Brain microvascular endothelial cell (primary cell): Measurements from ENCODE around the gene SPACA5B.
"Not testable (repeated sequence)": the region's sequence is repeated elsewhere in the genome, so short reads cannot be mapped to it uniquely, and the experiment has no call there.

Experiments used
- DNase-seq: peaks from one replicate; pipeline ENCODE4 v3.0.0-alpha.2; 2020
- H3K27ac ChIP-seq: fragments of 250-450 bp; sonication (Bioruptor Pico); 2 replicates; pipeline ENCODE4 v1.5.1; 2020; ENCODE audit warnings: mild to moderate bottlenecking, moderate library complexity
- H3K27me3 ChIP-seq: fragments of 250-450 bp; sonication (Bioruptor Pico); replicated peaks from 2 replicates; pipeline ENCODE4 v1.5.1; 2020; ENCODE audit warnings: mild to moderate bottlenecking
- H3K36me3 ChIP-seq: fragments of 250-450 bp; sonication (Bioruptor Pico); replicated peaks from 2 replicates; pipeline ENCODE4 v1.5.1; 2020; ENCODE audit warnings: mild to moderate bottlenecking
- H3K4me3 ChIP-seq: 2 replicates; pipeline ENCODE4 v1.5.1; 2011; ENCODE audit warnings: low read depth, mild to moderate bottlenecking, control low read depth, low read length, moderate library complexity
- in situ Hi-C: cut with HindIII; loops from 2 replicates; pipeline ENCODE4 v1.10.0; 2017; ENCODE audit warnings: low sequenced_read_pairs, low pct_ligation_motif_present
- TF ChIP-seq, protein P1 (sequence below): IDR thresholded peaks from 2 replicates; pipeline ENCODE4 v1.5.1; 2011; ENCODE audit warnings: low read depth, mild to moderate bottlenecking, moderate library complexity, low read length, control low read depth, inconsistent platforms; ENCODE audit errors: missing control alignments

Gene SPACA5B

DNA sequence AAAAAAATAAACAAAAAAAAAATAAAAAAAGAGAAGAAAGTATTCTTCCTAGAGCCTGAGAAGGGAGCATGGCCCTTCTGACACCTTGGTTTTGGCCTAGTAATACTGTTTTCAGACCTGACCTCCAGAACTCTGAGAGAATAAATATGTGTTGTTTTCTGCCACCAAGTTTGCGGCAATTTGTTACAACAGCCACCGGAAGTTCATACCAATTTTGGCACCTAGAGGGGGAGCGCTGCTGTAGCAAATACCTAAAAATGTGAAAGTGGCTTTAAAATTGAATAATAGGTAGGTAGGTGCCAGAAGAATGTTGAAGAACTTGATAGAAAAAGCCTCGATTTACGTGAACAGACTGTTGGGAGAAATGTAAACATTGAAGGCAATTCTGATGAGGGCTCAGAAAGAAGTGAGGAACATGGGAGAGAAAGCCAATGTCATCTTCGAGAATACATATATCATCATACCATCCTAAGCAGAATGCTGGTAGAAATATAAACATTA lies 27.5 kb upstream of the SPACA5B start:
- Histone ChIP-seq H3K27me3 (no peaks in the 10 kb centered on the region), H3K27ac (no peak overlapping the region), H3K4me3 (no peak overlapping the region), H3K36me3 (no peaks in the 10 kb centered on the region)
- TF ChIP-seq, protein P1, sequence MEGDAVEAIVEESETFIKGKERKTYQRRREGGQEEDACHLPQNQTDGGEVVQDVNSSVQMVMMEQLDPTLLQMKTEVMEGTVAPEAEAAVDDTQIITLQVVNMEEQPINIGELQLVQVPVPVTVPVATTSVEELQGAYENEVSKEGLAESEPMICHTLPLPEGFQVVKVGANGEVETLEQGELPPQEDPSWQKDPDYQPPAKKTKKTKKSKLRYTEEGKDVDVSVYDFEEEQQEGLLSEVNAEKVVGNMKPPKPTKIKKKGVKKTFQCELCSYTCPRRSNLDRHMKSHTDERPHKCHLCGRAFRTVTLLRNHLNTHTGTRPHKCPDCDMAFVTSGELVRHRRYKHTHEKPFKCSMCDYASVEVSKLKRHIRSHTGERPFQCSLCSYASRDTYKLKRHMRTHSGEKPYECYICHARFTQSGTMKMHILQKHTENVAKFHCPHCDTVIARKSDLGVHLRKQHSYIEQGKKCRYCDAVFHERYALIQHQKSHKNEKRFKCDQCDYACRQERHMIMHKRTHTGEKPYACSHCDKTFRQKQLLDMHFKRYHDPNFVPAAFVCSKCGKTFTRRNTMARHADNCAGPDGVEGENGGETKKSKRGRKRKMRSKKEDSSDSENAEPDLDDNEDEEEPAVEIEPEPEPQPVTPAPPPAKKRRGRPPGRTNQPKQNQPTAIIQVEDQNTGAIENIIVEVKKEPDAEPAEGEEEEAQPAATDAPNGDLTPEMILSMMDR, result no peak
- no peak for DNase-seq
- in situ Hi-C loops, result no loop called here

DNA sequence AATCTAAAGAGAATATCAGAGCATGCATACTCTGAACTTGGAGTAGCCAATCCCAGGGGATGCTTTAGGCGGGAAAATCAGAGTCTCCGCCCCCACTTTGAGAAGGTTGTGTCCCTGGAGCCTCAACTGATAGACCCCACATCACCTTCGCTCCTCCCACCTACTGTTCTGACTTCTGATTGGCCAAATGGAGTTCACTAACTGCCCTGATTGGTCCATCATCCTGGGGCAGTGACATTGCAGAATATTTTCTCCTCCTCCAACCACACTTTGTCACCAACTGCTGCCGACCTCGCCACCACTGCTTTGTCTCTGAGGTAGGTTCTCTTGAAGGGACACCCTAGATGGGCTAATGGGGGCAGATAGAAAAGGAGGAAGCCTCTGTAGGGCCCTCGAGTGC lies 22.7 kb upstream of the SPACA5B start:
- H3K27ac ChIP-seq, result no peak overlapping the region
- DNase-seq, result no peak
- no peaks in the 10 kb centered on the region for H3K27me3 ChIP-seq
- no peak overlapping the region for H3K4me3 ChIP-seq
- H3K36me3 ChIP-seq, result no peaks in the 10 kb centered on the region
- in situ Hi-C loops, result no loop called here
- TF ChIP-seq, protein P1, result no peak

DNA sequence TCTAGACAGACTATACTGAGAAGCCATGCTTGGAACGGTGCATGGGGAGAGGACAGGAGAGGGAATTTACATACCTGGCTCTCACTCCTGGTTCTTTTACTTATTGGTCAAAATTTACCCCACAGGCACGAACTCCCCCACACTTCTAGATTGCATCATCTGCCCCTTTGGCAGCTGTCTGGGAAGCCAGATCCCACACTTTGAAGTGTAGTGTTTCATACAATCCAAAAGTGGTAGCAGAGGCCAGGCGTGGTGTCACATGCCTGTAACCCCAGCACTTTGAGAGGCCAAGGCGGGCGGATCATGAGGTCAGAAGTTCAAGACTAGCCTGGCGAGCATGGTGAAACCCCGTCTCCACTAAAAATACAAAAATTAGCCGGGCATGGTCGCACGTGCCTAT lies 5.1 kb upstream of the SPACA5B start:
- H3K27me3 ChIP-seq, H3K4me3 ChIP-seq, in situ Hi-C loops, H3K27ac ChIP-seq, H3K36me3 ChIP-seq, DNase-seq: not testable (repeated sequence)

DNA sequence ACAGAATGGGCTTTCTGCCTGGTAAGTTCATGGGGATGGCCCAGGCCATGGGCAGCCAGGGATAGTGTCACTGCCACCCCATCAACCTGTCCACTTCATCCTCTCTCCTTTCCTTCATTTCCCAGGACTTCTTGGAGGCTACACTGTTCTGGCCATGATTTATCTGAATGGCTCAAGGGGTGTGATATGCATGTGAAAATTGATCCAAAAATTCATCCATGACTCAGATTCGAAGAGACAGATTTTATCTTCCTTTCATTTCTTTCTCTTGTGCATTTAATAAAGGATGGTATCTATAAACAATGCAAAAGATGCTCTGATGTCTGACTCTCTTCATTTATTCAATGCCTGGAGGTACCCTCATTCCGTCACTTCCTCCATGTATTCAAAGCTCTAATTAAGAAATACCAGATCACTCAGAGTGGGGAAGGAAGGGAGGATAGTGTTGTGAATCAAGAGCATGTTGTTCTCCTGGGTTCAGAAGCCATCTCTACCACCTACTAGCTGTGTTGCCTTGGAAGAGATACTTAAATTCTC lies 1.9 kb downstream of the SPACA5B start:
- H3K27ac ChIP-seq, H3K36me3 ChIP-seq, H3K27me3 ChIP-seq, DNase-seq, H3K4me3 ChIP-seq, in situ Hi-C loops: not testable (repeated sequence)

DNA sequence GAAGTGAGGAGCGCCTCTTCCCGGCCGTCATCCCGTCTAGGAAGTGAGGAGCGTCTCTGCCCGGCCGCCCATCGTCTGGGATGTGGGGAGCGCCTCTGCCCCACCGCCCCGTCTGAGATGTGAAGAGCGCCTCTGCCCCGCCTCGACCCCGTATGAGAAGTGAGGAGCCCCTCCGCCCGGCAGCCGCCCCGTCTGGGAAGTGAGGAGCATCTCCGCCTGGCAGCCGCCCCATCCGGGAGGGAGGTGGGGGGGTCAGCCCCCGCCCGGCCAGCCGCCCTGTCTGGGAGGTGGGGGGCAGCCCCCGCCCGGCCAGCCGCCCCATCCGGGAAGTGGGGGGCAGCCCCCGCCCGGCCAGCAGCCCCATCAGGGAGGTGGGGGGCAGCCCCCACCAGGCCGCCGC lies 8.7 kb downstream of the SPACA5B start:
- DNase-seq, in situ Hi-C loops, H3K27ac ChIP-seq, H3K36me3 ChIP-seq, H3K27me3 ChIP-seq, H3K4me3 ChIP-seq: not testable (repeated sequence)

DNA sequence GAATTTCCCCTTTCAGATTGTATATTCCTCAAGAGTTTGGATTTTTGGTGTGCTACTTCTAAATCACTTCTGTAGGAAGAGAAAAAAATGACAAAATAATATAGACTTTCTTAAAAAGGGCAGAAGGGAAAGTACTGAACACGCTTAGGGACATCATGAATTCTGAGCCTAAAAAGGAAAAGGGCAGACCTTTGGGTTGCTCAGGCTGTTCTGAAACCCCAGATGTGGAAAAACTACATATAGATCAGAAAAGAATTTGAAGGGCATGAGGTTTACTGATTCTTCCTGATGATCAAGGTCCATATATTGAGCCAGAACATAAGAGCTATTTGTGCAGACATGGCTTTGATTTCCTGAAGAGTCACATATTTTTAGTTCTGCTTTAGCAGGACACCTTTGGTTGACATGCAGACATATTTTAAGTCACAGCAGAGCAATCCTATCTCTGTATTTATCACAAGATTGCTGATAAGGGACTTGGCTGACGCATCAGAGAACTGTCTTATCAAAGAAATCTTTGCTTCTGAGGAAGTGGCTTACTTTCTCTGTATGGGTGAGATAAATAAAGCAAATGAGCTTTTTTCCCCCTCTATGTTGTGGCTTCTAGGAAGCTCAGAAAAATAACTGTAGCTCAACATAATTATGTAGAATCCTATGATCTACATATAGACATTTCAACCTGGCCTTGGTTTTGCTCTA lies 11.5 kb downstream of the SPACA5B start:
- H3K27me3 ChIP-seq, H3K4me3 ChIP-seq, H3K27ac ChIP-seq, in situ Hi-C loops, H3K36me3 ChIP-seq, DNase-seq: not testable (repeated sequence)

DNA sequence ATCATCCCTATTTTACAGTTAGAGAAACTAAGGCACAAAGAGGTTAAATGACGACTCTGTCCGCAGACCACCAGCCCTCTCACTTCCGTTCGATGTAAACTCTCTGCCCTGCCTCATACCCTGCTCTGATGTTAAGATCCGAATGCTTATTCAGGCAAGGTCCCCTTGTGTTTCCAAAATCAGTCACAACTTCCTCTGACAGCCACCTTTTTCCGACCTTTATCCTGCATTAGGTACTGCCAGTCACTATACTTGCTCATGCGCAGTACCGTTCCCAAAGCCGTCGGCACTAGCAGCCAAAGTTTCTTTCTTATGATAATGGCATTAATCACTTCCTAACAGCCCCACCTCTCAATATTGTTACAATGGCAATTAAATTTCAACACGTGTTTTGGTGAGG lies 12.3 kb downstream of the SPACA5B start:
- H3K27me3 ChIP-seq, H3K27ac ChIP-seq, DNase-seq, in situ Hi-C loops, H3K4me3 ChIP-seq, H3K36me3 ChIP-seq: not testable (repeated sequence)

DNA sequence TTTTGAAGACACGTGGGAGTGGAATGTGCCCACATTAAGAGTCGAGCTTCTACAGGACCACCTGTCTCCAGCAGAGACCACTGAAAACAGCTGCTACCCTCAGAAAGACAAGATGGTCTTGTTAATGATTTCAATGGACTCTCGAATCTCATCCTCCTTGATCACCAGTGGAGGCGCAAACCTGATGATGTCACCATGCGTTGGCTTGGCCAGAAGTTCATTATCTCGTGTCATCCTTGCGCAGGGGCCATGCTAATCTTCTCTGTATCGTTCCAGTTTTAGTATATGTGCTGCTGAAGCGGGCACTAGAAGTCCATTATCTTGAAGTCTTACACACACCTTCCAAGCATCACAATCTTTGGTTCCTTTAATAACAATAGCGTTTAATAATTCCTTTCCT lies 23.3 kb downstream of the SPACA5B start:
- TF ChIP-seq, protein P1, result no peak
- Histone ChIP-seq H3K27ac (no peak overlapping the region), H3K4me3 (no peak overlapping the region), H3K27me3 (no peaks in the 10 kb centered on the region), H3K36me3 (no peaks in the 10 kb centered on the region)
- no peak for DNase-seq
- in situ Hi-C loops, result no loop called here
